Choroid plexus epithelial cell (primary cell): ENCODE results near the gene RERE.

ENCODE experiments used
- DNase-seq: peaks from one replicate; pipeline ENCODE4 v3.0.0-alpha.2; 2010; ENCODE audit warnings: low read depth
- H3K4me3 ChIP-seq: 2 replicates; pipeline ENCODE4 v1.5.1; 2011; ENCODE audit warnings: low read depth, mild to moderate bottlenecking, control low read depth, low read length, moderate library complexity
- TF ChIP-seq, protein P1 (sequence below): conservative IDR thresholded peaks from 2 replicates; pipeline ENCODE4 v1.5.1; 2011; ENCODE audit warnings: low read depth, mild to moderate bottlenecking, control low read depth, inconsistent platforms, low read length, moderate library complexity

The RERE gene

GRCh38 chr1:8649027-8649426 is 168.4 kb downstream of the RERE start:
- TF ChIP-seq, protein P1, sequence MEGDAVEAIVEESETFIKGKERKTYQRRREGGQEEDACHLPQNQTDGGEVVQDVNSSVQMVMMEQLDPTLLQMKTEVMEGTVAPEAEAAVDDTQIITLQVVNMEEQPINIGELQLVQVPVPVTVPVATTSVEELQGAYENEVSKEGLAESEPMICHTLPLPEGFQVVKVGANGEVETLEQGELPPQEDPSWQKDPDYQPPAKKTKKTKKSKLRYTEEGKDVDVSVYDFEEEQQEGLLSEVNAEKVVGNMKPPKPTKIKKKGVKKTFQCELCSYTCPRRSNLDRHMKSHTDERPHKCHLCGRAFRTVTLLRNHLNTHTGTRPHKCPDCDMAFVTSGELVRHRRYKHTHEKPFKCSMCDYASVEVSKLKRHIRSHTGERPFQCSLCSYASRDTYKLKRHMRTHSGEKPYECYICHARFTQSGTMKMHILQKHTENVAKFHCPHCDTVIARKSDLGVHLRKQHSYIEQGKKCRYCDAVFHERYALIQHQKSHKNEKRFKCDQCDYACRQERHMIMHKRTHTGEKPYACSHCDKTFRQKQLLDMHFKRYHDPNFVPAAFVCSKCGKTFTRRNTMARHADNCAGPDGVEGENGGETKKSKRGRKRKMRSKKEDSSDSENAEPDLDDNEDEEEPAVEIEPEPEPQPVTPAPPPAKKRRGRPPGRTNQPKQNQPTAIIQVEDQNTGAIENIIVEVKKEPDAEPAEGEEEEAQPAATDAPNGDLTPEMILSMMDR, result no peak
- no peak for DNase-seq
- no peak overlapping the region for H3K4me3 ChIP-seq

GRCh38 chr1:8646996-8647395 is 170.4 kb downstream of the RERE start:
- no peak overlapping the region for H3K4me3 ChIP-seq
- no peak for DNase-seq
- TF ChIP-seq, protein P1, result no peak

- no peak overlapping the region for H3K4me3 ChIP-seq
Observed at GRCh38 chr1:8646189-8646588, 171.3 kb downstream of the RERE start.

GRCh38 chr1:8643542-8644536 is 173.6 kb downstream of the RERE start:
- DNase-seq, result no peak
- no peak overlapping the region for H3K4me3 ChIP-seq
- TF ChIP-seq, protein P1, result no peak

More at GRCh38 chr1:8646189-8646588, 171.3 kb downstream of the RERE start:
- TF ChIP-seq, protein P1, result no peak
- no peak for DNase-seq

DNA sequence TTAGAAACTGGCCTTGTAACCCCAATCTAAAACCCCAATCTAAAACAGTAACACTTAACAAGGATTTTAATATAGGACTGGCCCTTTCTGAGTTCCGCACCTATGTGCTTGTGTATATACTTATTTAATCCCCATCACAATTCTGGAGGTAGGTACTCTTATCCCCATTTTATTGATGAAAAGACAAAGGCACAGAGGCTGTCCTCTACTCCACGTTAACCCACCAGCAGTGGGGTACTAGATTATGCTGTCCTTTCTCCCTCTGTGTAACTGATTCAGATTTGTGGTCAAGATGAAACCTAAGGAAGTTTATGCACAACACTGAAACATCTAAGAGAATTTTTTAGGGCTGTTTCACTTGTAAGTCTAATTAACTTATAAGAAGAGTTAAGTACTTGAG is 175.3 kb downstream of the RERE start:
- DNase-seq, result no peak
- H3K4me3 ChIP-seq, result no peak overlapping the region
- TF ChIP-seq, protein P1, result no peak

DNA sequence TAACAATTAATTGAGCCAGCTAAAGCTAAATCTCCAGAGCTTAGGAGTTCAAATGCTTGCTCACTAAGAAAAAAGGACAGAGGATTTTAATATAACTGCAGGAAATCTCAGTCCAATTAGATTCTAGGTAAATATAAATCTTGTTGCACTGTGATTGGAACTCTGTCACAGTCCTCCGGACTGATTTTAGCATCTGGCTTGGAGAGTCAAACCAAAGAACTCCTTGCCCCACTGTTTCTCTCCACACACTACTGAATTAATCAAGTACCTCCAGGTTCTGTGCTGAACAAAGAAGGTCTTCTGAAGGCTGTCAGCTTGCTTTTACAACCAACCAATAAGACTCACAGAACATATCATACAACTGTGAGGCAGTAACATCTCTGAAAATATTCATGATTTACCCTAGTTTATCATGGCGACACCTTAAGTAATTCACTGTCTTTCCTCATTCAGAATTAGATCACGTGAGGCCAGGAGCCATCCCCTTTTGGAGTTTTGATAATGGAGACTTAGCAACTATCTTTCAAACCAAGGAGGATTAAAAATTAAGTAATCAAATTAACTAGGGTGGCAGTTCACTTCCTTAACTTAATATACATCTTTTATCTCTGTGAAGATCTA is 176.0 kb downstream of the RERE start:
- TF ChIP-seq, protein P1, result no peak
- H3K4me3 ChIP-seq, result no peak overlapping the region
- DNase-seq, result no peak

DNA sequence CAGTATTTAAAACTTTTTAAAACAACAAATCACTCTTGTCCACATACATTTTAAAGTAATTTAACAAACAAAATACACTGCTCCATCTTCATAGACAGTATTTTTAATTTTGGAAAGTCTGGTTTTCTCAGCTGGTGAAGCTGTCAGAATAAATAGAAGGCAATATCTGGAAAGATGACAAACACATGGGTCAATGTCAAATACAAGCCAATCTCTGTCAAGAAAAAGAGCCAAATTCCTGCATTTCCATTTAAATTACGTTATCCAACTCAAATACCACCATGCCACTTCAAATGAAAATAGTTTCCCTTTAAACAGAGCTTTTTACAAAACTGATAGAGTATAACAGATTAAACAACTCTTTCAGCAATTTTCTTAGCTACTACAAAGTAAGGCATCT is 176.5 kb downstream of the RERE start:
- no peak overlapping the region for H3K4me3 ChIP-seq
- TF ChIP-seq, protein P1, result no peak
- no peak for DNase-seq
